Jurkat, Clone E6-1 (cell line): ENCODE data around the gene CTAGE9.

Source experiments
- DNase-seq: peaks from one replicate; pipeline ENCODE4 v3.0.0-alpha.2; 2011; ENCODE audit warnings: low read depth, low spot score
- H3K4me3 ChIP-seq: 2 replicates; pipeline ENCODE4 v1.5.1; 2011; ENCODE audit warnings: mild to moderate bottlenecking, low read length, control low read depth, moderate library complexity

Gene CTAGE9

GRCh38 chr6:131685266-131685780 is 25.5 kb downstream of the CTAGE9 start:
- H3K4me3 ChIP-seq = no peak overlapping the region
- DNase-seq = no peak

- DNase-seq = no peak
- no peak overlapping the region for H3K4me3 ChIP-seq
Measured at GRCh38 chr6:131683479-131683878, 27.3 kb downstream of the CTAGE9 start.

GRCh38 chr6:131682442-131682841 is 28.4 kb downstream of the CTAGE9 start:
- no peak for DNase-seq
- H3K4me3 ChIP-seq = no peak overlapping the region

- DNase-seq = no peak
- H3K4me3 ChIP-seq = no peak overlapping the region
Measured at GRCh38 chr6:131681585-131681984, 29.2 kb downstream of the CTAGE9 start.

GRCh38 chr6:131680868-131681267 is 29.9 kb downstream of the CTAGE9 start:
- DNase-seq = no peak
- no peak overlapping the region for H3K4me3 ChIP-seq

- no peak for DNase-seq
- H3K4me3 ChIP-seq = no peak overlapping the region
Measured at GRCh38 chr6:131678442-131678841, 32.4 kb downstream of the CTAGE9 start.

- DNase-seq = no peak
- no peak overlapping the region for H3K4me3 ChIP-seq
Measured at GRCh38 chr6:131673184-131673583, 37.6 kb downstream of the CTAGE9 start.

- DNase-seq = no peak
- H3K4me3 ChIP-seq = no peak overlapping the region
Measured at GRCh38 chr6:131669891-131670290, 40.9 kb downstream of the CTAGE9 start.

- H3K4me3 ChIP-seq = no peak overlapping the region
- no peak for DNase-seq
Measured at GRCh38 chr6:131663578-131664165, 47.1 kb downstream of the CTAGE9 start.

GRCh38 chr6:131660195-131660594 is 50.6 kb downstream of the CTAGE9 start:
- no peak overlapping the region for H3K4me3 ChIP-seq
- no peak for DNase-seq
